ENCODE data around the gene NDUFS6.
"Not testable (repeated sequence)": the region's sequence is repeated elsewhere in the genome, so short reads cannot be mapped to it uniquely, and the experiment has no call there.

Gene NDUFS6

DNA sequence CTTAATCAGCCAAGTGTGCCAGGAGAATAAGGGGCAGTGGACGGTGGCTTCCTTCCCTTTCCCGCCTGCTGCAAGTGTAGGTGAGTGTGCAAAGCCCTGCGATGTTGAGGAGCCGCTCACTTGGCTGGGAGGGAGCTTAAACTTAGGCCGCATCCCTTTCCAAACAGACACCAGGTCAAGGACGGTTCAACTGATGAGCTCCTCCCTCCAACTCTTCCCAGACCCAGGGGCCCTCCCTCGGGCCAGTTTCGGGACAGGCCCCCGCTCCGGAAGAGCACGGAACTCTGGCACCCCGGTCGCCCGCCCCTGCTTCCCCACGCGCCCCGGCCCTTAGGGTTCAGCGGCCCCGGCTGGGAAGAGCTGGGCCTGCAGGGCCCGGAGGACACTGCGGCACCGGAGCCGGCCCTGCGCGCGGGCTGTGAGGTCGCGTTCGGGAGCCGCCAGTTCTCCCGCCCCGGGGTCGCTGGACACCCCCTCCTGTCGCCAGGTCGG, 2.1 kb upstream of the NDUFS6 start:
- DNase-seq: peak; percentile 7

GRCh38 chr5:1799602-1800471, 1.4 kb upstream of the NDUFS6 start, which contains the start of gene MRPL36:
MRPL36 (minus strand) TSS chr5:1799837; CDS start chr5:1798935, 902 bp downstream.
- peak; percentile 86 for DNase-seq

GRCh38 chr5:1800472-1801221, 560 bp upstream of the NDUFS6 start:
- peak; percentile 72 for DNase-seq

- DNase-seq: no peak
These were observed 724 bp downstream of the NDUFS6 start for GRCh38 chr5:1801967-1802295.

DNA sequence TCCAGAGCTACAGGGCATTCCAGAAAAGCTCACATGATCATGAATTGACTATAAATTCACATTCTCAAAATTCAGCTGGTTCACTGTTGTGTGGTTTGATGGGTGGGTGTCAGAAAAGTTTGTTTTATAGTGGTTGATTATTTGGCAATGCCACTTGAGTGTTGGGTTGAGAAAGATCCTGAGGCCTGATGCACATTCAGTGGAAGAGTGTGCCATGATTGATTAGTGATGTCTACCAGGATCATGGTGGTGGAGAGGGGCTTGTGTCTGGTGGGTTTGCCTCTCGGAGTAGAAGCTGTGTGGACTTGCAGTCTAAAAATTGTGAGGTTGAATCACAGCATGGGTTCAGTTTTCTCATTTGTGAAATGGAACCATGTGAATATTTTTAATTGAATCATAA, 2.0 kb downstream of the NDUFS6 start:
- DNase-seq: no peak

GRCh38 chr5:1804001-1804690, 2.9 kb downstream of the NDUFS6 start:
- DNase-seq: no peak

- DNase-seq: no peak
These were observed 4.1 kb downstream of the NDUFS6 start for GRCh38 chr5:1805326-1805725.

DNA sequence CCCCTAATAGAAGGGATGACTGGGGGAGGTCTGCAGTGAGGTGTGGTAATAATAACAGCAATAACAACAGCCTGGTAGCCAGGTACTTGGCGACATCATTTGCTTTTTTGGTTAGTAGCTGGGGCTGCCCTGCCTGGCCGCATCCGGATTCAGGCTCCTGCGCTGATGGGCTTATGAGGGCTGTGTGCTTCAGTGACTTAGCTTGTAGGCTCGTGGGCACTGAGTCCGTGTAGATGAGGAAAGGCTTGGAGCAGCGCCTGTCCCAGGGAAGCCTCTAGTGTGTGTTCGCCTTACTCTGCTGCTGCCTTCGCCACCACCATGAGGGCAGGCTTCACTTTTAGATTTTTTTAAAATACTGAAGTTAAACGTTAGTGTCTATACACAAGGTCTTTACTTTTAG, 4.5 kb downstream of the NDUFS6 start:
- DNase-seq: no peak

DNA sequence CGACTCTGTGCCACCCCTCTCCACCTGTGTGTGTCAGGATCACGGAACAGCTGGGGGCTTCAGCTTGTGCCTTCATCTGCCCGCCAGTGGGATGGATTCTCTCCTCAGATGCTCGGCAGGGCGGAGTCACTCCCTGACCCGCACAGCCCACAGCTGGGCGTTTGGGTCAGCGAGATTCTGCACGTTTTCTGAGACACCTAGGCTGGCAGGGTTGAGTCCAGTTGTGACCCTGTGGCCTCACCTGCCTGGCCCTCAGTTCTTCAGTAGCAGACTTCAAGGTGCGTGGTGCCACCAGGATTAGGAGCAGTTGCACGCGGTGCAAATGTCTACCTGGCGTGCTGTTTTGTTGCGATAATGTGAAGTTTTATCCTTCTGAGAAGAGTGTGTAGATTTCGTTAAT, 5.0 kb downstream of the NDUFS6 start:
- DNase-seq: no peak

GRCh38 chr5:1806974-1807373, 5.8 kb downstream of the NDUFS6 start:
- no peak for DNase-seq

- DNase-seq: no peak
These were observed 6.4 kb downstream of the NDUFS6 start for GRCh38 chr5:1807451-1808185.

- DNase-seq: no peak
These were observed 7.2 kb downstream of the NDUFS6 start for GRCh38 chr5:1808439-1808838.

DNA sequence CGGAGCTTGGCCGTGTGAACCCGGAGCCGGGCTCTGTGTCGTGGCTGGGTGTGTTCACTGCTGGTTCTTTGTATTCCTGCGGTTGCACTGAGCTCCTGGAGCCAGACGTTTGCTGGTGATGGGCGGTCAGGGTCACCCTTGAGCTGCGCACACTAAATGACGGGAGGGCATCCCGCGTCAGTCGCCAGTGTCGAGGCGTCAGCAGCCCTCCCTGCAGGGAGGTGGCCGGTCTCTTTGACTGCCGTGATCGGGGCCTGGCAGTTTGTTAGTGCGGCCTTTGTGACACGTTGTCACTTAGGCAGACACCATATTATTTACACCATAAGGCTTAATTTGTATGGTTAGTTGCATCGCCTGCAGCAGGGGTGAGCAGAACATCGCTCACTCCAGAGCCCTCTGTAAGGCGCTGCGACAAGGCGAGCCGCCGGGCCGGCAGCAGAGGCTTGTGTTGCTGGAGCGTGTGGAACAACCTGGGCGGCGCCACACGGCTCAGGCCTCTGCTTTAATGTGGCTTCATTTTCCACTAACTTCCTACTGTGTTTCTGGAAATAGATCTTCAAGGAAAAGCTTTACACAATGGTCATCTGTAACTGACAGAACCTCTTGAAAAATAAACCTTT, 8.3 kb downstream of the NDUFS6 start:
- DNase-seq: no peak

GRCh38 chr5:1810581-1811101, 9.4 kb downstream of the NDUFS6 start:
- no peak for DNase-seq

- no peak for DNase-seq
These were observed 13.2 kb downstream of the NDUFS6 start for GRCh38 chr5:1814183-1815020.

DNA sequence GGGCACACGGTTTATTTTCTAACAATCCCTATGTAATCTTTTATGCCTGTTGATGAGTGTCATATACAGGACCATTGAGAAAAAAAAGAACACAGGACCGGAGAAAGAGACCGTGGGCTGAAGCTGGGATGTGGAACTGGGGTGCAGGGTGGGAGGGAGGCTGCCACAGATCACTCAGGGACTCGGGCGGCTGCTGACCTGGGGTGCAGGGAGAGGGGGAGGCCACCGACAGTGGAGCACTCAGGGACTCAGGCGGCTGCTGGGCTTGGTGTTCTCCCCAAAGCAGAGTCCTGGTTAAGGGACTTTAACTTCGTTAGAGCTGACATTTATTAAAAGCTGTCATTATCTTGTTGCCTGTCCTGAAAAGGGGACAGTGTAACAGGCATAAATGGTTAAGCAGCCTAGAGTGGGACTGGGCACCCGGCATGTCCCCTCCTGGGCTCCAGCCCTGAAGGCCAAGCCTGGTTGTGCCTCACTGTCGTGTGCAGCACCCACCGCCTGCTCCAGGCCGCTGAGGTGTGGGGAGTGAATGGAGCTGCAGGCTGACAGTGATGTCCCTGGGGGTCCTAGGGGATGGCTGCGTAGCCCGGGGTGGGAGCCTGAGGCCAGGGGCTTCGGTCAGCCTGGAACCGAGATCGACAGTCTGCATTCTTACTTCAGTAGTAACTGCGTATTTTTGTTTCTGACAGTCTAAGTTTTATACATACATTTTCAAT, 14.0 kb downstream of the NDUFS6 start:
- no peak for DNase-seq

GRCh38 chr5:1815881-1816292, 14.7 kb downstream of the NDUFS6 start:
- no peak for DNase-seq

GRCh38 chr5:1816495-1817089, 15.4 kb downstream of the NDUFS6 start:
- DNase-seq: not testable (repeated sequence)

GRCh38 chr5:1817261-1818043, 16.2 kb downstream of the NDUFS6 start:
- no peak for DNase-seq
